GM10847 (cell line): Measurements from ENCODE around the gene MMD.

Source experiments
- POLR2A ChIP-seq: IDR thresholded peaks from 2 replicates; pipeline ENCODE4 v1.6.1; 2011; ENCODE audit not compliant: insufficient read length; ENCODE audit errors: extremely low read depth

MMD gene

GRCh38 chr17:55348749-55349354 is 72.8 kb downstream of the MMD start:
- no peak for TF ChIP-seq POLR2A

- no peak for TF ChIP-seq POLR2A
Observed at GRCh38 chr17:55347341-55347740, 74.3 kb downstream of the MMD start.

GRCh38 chr17:55346658-55347057 is 75.0 kb downstream of the MMD start:
- no peak for TF ChIP-seq POLR2A

GRCh38 chr17:55345132-55345531 is 76.5 kb downstream of the MMD start:
- no peak for TF ChIP-seq POLR2A

GRCh38 chr17:55344514-55344997 is 77.1 kb downstream of the MMD start:
- no peak for TF ChIP-seq POLR2A

GRCh38 chr17:55343900-55344513 is 77.6 kb downstream of the MMD start:
- TF ChIP-seq POLR2A: no peak

GRCh38 chr17:55342800-55343585 is 78.6 kb downstream of the MMD start:
- TF ChIP-seq POLR2A: no peak
